Natural killer cell (primary cell): ENCODE results near the gene ELMO1. TPM values are rescaled to one million over a fixed set of nuclear protein-coding genes. Genes with fewer than 3 reads are reported as not detected.

Experiments
- ATAC-seq, 3 donors: fragments of 150-1000 bp in 2 of 3; fragments of 200-7000 bp in 1 of 3; cut with Tn5 transposase; 1 replicate in 1 of 3; 2 replicates in 2 of 3; pipeline ENCODE4 v1.10.0; 2021; ENCODE audit warnings: mild to moderate bottlenecking in 2 of 3, moderate library complexity in 2 of 3
- DNase-seq, 2 donors: peaks; one replicate each; pipeline versions ENCODE4 v3.0.0 to v3.0.0-alpha.2; 2013 to 2021; ENCODE audit warnings: mixed read lengths in 1 of 2
- H3K27ac ChIP-seq: one replicate; pipeline ENCODE4 v1.5.1; 2013; ENCODE audit warnings: mild to moderate bottlenecking, low read length
- H3K27me3 ChIP-seq: one replicate; pipeline ENCODE4 v1.6.1; 2013; ENCODE audit warnings: low read length; ENCODE audit not compliant: control insufficient read depth, insufficient read depth
- H3K36me3 ChIP-seq: one replicate; pipeline ENCODE4 v1.6.1; 2013; ENCODE audit warnings: low read length; ENCODE audit not compliant: control insufficient read depth, insufficient read depth
- H3K4me1 ChIP-seq: one replicate; pipeline ENCODE4 v1.6.1; 2013; ENCODE audit warnings: low read length; ENCODE audit not compliant: control insufficient read depth, insufficient read depth
- H3K4me3 ChIP-seq: one replicate; pipeline ENCODE4 v1.5.1; 2013; ENCODE audit warnings: low read length
- H3K9me3 ChIP-seq: one replicate; pipeline ENCODE4 v1.6.1; 2013; ENCODE audit warnings: low read length; ENCODE audit not compliant: control insufficient read depth, insufficient read depth
- H3K27ac Mint-ChIP-seq, 2 donors: one replicate each; pipeline ENCODE4 v1.8.0; 2022; ENCODE audit warnings: mild to moderate bottlenecking in 2 of 2, mixed read lengths in 2 of 2, moderate library complexity in 1 of 2
- H3K27me3 Mint-ChIP-seq, 2 donors: one replicate each; pipeline ENCODE4 v1.8.0; 2022; ENCODE audit warnings: low read depth in 2 of 2, mixed read lengths in 2 of 2
- H3K36me3 Mint-ChIP-seq: one replicate; pipeline ENCODE4 v1.8.0; 2022; ENCODE audit warnings: mixed read lengths
- H3K4me1 Mint-ChIP-seq, 2 donors: one replicate each; pipeline ENCODE4 v1.8.0; 2022; ENCODE audit warnings: mixed read lengths in 2 of 2
- H3K4me3 Mint-ChIP-seq: one replicate; pipeline ENCODE4 v1.8.0; 2022; ENCODE audit warnings: mild to moderate bottlenecking, moderate library complexity, mixed read lengths
- H3K9me3 Mint-ChIP-seq, 2 donors: one replicate each; pipeline ENCODE4 v1.8.0; 2022; ENCODE audit warnings: mixed read lengths in 2 of 2
- CTCF ChIP-seq: fragments of 200-600 bp; IDR thresholded peaks from one replicate; pipeline ENCODE4 v1.8.0; 2022; ENCODE audit warnings: antibody characterized with exemption
- WGBS: methylation state at CpG from one replicate; pipeline ENCODE4 v1.1.7; 2013; ENCODE audit warnings: missing lambda C conversion rate; ENCODE audit not compliant: insufficient coverage; 5-methylcytosine and 5-hydroxymethylcytosine counted together
- intact Hi-C: fragments of 100-400 bp; cut with micrococcal nuclease; formaldehyde crosslinking; loops from one replicate; pipeline ENCODE4 v1.14.2; 2022
- total RNA-seq, 4 donors: library from RNA; stranded (reverse); fragments of 120-200 nt in 1 of 4; gene quantifications; one replicate each; pipeline versions ENCODE4 v1.2.3 to v1.2.4, GENCODE V29; 2013 to 2022

The ELMO1 gene
- total RNA-seq, 3 donors from 2014 or later (not counting 1 experiment from before 2014, with no cell fraction given): 127 to 147 (median 130) TPM

GRCh38 chr7:37391791-37392672 is 56.6 kb downstream of the ELMO1 start:
- H3K36me3 Mint-ChIP-seq: no peaks in the 10 kb centered on the region
- no peak overlapping the region for H3K4me3 Mint-ChIP-seq
- H3K9me3 Mint-ChIP-seq: no peaks in the 10 kb centered on the region
- H3K4me1 ChIP-seq: peaks cover 14% of the 10 kb centered on the region
- intact Hi-C loops: no loop called here
- no peaks in the 10 kb centered on the region for H3K27me3 Mint-ChIP-seq
- no peak for DNase-seq
- no peaks in the 10 kb centered on the region for H3K36me3 ChIP-seq
- H3K27me3 ChIP-seq: no peaks in the 10 kb centered on the region
- no peak overlapping the region for H3K27ac ChIP-seq
- H3K4me1 Mint-ChIP-seq: peaks cover 53 to 67% of the 10 kb centered on the region in 2 donors
- peak in 1 of 3 donors; percentile 60 for ATAC-seq
- H3K9me3 ChIP-seq: no peaks in the 10 kb centered on the region
- no peak overlapping the region for H3K4me3 ChIP-seq
- no peak for TF ChIP-seq CTCF
- WGBS: 48% methylated on average over 10 of the region's 10 CpGs
- no peak overlapping the region for H3K27ac Mint-ChIP-seq

- Histone ChIP-seq H3K36me3 (no peaks in the 10 kb centered on the region), H3K9me3 (no peaks in the 10 kb centered on the region), H3K27me3 (no peaks in the 10 kb centered on the region), H3K4me3 (no peak overlapping the region), H3K27ac (no peak overlapping the region), H3K4me1 (peaks cover 21% of the 10 kb centered on the region)
- ATAC-seq (no peak), DNase-seq (no peak)
- Mint-ChIP-seq H3K27ac (no peak overlapping the region), H3K36me3 (no peaks in the 10 kb centered on the region), H3K9me3 (no peaks in the 10 kb centered on the region), H3K27me3 (no peaks in the 10 kb centered on the region), H3K4me1 (peaks cover 42 to 55% of the 10 kb centered on the region in 2 donors), H3K4me3 (no peak overlapping the region)
- intact Hi-C loops: no loop called here
- 89% methylated on average over 8 of the region's 8 CpGs for WGBS
- TF ChIP-seq CTCF: no peak
Measured at GRCh38 chr7:37390114-37390513, 58.5 kb downstream of the ELMO1 start.

GRCh38 chr7:37388811-37389210 is 59.9 kb downstream of the ELMO1 start:
- WGBS: 94% methylated on average over 4 of the region's 4 CpGs
- no peak overlapping the region for H3K4me3 ChIP-seq
- no peak for TF ChIP-seq CTCF
- Mint-ChIP-seq H3K27ac (no peak overlapping the region), H3K9me3 (no peaks in the 10 kb centered on the region), H3K27me3 (no peaks in the 10 kb centered on the region), H3K36me3 (no peaks in the 10 kb centered on the region), H3K4me1 (peaks cover 35 to 46% of the 10 kb centered on the region in 2 donors), H3K4me3 (no peak overlapping the region)
- no peaks in the 10 kb centered on the region for H3K36me3 ChIP-seq
- no peak overlapping the region for H3K27ac ChIP-seq
- no peaks in the 10 kb centered on the region for H3K27me3 ChIP-seq
- H3K4me1 ChIP-seq: peaks cover 21% of the 10 kb centered on the region
- DNase-seq (no peak), ATAC-seq (no peak)
- H3K9me3 ChIP-seq: no peaks in the 10 kb centered on the region
- intact Hi-C loops: no loop called here
